HCEC 1CT (cell line): ENCODE results near the gene IRF5.
"Not testable (repeated sequence)": the region's sequence is repeated elsewhere in the genome, so short reads cannot be mapped to it uniquely, and the experiment has no call there.

Source experiments
- DNase-seq: peaks from one replicate; pipeline ENCODE4 v3.0.0-alpha.2; 2017

IRF5 gene

DNA sequence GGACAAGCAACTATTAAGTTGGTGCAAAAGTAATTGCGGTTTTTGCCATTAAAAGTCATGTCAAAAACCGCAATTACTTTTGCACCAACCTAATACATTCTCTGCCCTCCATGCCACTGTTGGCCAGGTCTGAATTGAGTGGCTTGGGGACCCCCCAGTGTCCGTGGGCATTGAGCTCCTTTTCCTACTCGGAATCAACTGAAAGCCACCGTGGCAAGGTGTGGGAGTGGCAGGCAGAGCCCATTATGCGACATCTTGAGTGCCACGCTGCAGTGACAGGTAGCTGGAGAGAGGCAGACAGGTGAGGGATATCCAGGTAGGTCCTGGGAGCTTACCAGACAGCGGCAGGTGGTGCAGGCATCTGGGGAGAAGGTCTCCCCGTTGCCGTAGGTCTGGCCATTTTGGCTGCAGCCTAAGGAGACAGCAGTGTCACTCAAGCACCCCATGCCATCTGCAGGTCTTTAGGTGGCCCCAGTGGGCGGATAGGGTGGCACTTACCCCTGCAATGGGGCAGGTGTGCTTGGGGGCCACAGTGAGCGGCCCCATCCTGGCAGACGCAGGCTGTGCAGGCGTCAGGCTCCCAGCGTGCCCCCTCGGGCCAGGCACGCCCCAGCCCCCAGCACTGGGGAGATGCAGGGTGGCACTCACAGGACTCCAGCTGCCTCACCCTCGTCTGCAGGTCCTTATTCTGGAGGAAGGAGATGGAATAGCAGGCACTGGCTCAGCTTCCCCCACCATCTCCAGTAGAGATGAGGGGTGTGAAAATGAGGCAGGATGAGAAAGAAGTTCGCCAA is 30.8 kb upstream of the IRF5 start:
- DNase-seq: no peak

DNA sequence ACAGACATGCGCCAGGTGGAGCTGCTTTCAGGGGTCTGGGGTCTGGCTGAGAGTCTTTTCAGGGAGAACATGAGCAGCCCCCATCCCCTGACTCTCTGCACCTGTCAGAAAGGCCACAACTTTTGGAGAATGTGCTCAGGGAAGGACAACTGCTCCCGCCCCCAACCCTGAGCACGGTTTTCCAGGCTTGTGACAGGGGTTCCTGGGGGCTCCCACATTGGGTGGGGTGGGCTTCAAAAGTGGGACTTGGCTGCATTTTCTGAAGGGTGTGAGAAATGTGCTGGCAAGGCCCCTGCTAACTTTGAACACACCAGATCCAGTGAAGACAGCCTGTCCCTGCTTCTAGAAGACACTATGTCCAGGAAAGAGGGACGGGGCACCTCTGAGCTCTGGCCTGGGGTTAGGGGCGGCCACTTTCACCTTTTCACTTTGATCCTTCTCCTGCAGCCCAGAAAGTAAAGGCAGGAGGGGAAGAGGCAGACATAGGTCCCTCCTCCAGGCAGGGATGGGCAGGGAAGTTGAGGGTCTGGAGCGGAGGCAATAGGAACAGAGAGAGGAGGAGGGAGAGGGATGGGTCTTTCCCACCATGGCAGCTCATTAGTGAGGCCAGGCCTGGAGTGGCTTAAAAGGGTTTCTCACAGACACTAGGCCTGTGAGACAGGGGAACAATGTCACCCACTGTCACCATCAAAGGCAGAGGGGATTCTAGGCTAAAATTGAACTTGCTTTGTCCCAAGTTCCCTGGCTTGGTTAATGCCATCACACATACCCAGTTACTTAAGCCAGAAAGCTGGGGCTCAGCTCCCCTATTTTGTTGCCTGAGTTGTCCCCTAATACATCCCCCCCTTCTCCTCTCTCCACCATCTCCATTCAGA is 28.7 kb upstream of the IRF5 start:
- DNase-seq: no peak

DNA sequence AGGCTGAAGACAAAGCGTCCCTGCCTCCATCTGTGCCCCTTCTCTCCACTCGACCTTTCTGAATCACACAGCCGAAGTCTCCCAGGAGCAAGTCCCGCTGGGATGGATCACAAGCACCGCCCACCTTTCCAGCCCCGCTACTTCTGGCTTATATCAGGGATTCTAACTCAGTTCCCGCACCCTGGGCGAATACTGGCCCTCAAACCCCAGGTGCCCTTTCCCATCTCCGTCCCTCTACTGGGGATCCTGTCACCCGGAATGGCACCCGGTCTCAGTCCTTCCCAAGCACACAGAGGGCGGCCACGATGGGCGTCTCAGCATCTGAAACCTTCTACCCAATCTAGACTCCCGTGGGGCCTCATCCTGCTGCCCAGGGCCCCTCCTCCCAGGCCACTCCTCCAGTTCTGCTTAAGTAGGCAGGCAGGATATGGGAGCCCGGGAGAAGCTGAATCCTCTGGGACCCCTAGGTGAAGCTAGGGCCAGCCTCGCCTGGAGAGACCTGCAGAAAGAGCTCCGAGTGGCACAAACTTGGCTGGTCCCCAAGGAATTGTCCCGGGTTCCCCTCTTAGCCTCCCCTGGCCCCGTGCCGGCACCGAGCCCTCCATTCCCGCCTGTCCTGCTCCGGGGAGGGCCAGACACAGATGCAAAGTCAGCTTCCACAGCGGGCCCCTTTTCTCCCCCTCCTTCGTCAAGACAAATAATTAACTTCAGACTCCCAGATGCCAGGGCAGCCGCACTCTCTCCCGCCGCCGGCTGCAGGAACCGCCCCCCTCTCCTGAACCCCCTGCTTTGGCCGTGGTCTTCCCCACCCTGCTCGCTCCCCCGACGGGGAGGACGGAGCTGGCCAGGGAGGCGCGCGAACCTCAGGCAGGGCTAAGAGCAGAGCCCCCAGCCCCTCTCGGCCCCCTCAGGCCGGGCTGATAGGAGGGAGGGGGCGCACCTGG is 27.8 kb upstream of the IRF5 start:
- DNase-seq: peak; percentile 28

DNA sequence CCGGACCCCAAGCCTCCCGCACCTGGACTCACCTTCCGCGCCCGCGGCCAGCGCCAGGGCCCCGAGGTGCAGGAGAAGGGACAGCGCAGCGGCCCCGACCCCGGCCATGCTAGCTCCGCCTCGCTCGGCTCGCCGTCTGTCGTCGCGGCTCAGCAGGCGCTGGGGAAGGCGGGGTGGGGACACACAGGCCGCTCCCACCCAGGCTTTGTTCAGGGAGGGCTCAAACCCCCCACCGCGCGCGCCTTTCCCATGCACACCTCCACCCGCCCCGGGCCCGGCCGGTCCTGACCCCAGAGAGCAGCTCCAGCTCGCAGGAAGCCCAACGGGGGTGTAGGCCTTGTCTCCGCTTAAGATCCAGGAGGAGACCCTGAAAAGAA is 27.2 kb upstream of the IRF5 start, which contains the start of gene KCP:
TSS of gene KCP (minus strand) at position 141 of the 377 bp plus-strand sequence. CDS start at position 108, 33 bp downstream.
- no peak for DNase-seq

DNA sequence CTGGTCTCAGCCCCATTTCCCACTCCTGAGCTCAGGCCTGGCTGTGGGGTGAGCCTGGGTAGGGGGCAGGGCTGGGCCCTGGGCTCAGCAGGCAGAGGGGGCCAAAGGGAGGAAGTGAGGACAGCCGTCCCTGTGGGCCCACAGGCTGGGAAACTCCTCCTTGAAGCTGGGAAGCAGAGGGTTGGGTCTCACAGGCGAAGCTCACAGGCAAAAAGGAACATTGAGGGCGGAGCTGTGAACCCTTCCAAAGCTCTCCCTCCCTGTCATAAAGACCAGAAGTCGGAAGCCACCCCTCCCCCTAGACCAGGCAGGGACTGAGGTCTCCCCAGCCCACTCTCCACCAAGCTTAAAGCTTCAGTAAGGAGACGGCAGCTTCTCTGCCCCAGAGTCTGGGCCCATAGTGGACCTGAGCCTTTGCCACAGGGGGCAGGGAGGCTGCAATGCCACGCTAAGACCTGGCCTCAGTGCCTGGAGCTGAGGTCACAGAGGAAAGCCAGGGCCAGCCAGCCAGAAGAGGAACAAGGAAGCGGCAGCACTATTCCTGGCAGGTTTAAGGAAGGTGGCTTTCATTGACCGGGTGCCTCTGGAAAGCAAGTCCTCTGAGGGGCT is 26.2 kb upstream of the IRF5 start:
- no peak for DNase-seq

- DNase-seq: no peak
Observed at GRCh38 chr7:128912281-128912680, 25.4 kb upstream of the IRF5 start.

GRCh38 chr7:128912709-128913495 is 24.8 kb upstream of the IRF5 start:
- DNase-seq: not testable (repeated sequence)

GRCh38 chr7:128913870-128914565 is 23.7 kb upstream of the IRF5 start:
- DNase-seq: no peak

GRCh38 chr7:128914566-128915151 is 23.1 kb upstream of the IRF5 start:
- no peak for DNase-seq

GRCh38 chr7:128915271-128915819 is 22.4 kb upstream of the IRF5 start:
- DNase-seq: no peak

GRCh38 chr7:128915841-128916642 is 21.7 kb upstream of the IRF5 start:
- DNase-seq: no peak

DNA sequence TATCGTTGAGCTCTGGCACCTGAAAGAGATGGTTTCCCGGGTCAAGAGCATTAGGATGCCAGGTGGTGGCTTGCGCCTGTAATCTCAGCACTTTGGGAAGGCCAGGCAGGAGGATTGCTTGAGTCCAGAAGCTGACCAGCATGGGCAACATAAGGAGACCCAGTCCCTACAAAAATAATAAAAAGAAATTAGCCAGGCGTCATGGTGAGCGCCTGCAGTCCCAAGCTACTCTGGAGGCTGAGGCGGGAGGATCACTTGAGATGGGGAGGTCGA is 21.1 kb upstream of the IRF5 start:
- no peak for DNase-seq

GRCh38 chr7:128917122-128917521 is 20.6 kb upstream of the IRF5 start:
- DNase-seq: no peak

DNA sequence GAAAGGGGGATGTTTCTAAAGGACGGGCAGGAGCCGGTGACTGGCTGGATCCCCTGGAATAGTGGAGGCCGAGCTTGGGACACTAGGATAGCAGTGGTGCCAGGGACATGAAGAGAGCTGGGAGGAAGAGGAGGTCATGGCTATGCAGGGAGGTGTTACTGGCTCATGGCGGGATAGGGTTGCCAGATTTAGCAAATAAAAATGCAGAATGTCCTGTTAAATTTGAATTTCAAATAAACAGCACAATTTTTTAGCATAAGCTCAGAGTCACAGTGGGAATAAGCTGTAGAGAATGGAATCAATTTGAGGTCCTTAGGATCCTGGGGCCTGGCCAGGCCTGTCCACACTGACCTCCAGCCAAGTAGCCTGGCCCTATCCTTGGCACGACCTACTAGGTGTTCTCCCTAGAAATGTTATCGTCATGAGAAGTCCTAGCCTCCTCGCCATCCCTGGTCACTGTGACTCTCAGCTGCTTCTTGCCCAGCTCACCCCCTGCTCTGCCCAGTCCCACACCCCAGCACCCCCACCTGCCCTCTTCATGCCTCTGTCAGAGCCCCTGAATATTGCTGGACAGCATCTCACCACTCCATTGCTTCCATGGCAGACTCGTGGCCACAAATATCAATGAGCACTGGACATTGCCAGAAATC is 19.6 kb upstream of the IRF5 start:
- DNase-seq: no peak

GRCh38 chr7:128919241-128919640 is 18.5 kb upstream of the IRF5 start:
- no peak for DNase-seq

DNA sequence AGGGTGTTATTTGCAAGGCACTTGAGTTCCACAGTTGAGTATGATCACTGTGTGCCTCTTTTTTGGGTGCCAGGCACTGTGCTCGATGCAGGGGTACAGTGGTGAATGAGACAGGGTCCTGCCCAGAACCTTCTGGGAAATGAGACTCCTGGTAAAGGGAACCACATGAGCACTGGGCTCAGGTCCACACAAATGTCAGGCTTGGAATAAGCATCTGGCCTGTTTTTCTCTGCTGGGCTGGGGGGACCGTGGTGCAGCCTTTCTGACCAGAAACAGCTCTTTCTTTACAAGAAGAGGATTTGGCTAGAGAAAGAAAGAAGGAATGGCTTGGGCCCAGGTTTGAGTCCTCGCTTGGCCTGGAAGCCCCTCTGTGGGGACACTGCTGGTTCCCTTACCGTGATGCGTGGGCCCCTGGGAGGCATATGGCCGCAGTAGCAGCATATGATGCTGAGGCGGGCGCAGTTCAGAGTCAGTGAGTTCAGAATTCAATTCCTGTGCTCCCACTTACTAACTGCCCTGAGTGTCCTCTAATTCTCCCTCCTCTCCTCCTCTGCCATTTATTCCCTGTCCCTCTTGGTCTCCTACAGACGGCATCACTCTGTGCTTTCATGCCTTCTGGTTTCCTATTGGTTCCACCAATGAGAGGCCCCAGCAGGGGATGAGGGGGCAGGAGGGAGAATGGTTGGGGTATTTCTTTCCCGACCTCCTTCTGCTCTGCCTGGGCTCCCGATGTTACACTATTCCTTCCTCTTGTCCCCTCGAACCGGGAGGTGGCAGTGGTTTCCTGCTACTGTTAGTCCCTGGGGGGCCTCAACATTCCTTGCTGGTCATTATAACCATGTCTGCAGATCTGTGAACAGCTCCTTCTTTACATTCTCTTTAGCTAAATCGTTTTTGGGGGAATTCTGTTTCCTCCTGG is 17.6 kb upstream of the IRF5 start:
- DNase-seq: no peak

DNA sequence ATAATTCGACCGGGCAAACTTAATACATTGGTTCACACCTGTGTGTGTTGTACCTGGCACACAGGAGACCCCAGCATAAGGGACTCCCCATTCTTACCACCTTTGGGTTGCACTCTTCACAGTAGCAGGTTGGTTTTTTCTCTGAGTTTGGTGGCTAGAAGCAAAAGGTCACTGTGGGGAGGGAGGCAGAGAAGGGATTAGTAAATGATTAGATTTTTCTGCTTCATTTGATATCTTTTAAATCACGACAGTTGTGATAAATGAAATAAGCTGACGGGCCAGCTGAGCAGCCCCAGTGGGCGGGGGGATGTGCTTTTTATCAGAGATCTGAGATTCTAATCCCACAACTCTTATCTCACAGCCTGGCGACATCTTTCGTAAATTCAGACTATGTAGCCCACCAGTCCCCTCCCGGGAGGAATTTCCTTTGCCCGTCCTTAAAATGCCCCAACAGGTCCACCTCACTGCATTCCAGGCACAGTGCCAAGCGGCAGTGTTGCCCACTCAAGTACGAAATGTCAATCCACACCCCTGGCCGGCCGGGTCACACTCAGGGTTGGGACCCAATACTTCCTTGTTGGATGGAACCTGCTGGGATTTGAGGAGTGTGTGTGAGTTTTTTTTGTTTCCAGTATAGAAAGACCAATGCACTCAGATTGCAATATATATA is 16.7 kb upstream of the IRF5 start:
- DNase-seq: no peak
